ENCODE measurements around the gene SLC15A5.

The SLC15A5 gene

DNA sequence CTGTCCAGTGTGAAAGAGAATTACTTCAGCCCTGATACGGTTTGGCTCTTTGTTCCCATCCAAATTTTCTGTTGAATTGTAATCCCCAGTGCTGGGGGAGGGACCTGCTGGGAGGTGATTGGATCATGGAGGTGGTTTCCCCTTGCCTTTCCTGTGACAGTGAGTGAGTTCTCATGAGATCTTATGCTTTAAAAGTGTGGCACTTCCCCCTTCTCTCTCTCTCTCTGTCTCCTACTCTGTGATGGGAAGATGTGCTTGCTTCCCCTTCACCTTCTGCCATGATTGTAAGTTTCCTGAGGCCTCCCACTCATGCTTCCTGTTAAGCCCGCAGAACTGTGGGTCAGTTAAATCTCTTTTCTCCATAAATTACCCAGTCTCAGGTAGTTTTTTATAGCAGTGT, 5.5 kb upstream of the SLC15A5 start:
- Histone ChIP-seq H2AK5ac (ENCODE audit: low read length) (no peak overlapping the region), H3K79me1 (ENCODE audit: low read length) (no peaks in the 10 kb centered on the region), H4K8ac (ENCODE audit: low read depth, low read length) (no peak overlapping the region), H3K18ac (ENCODE audit: low read length) (no peak overlapping the region), H2AFZ (ENCODE audit: insufficient read depth, low read length, poor library complexity) (no peak overlapping the region), H3K4ac (ENCODE audit: low read depth, low read length) (no peak overlapping the region), H3K79me2 (ENCODE audit: control insufficient read depth, insufficient read depth, low read length, poor library complexity) (no peaks in the 10 kb centered on the region), H3K14ac (ENCODE audit: low read length) (no peak overlapping the region), H3K9me3 (ENCODE audit: insufficient read depth, low read depth, low read length) (no peaks in the 10 kb centered on the region), H3K23ac (ENCODE audit: low read length) (no peak overlapping the region), H4K91ac (ENCODE audit: low read depth, low read length) (no peak overlapping the region), H3K36me3 (ENCODE audit: control insufficient read depth in 1 of 2, insufficient read depth in 2 of 2, low read length in 2 of 2) (no peaks in the 10 kb centered on the region), H3K4me1 (ENCODE audit: control insufficient read depth in 1 of 2, insufficient read depth in 2 of 2, low read length in 2 of 2) (no peaks in the 10 kb centered on the region), H3K27me3 (ENCODE audit: insufficient read depth, low read length) (no peaks in the 10 kb centered on the region), H3K4me3 (ENCODE audit: low read depth, low read length) (no peak overlapping the region), H2BK12ac (ENCODE audit: low read length) (no peak overlapping the region), H2BK120ac (ENCODE audit: insufficient read depth, low read length, poor library complexity) (no peak overlapping the region), H4K12ac (ENCODE audit: low read depth, low read length) (no peak overlapping the region), H2BK5ac (ENCODE audit: low read depth, low read length, poor library complexity) (no peak overlapping the region), H3K9ac (ENCODE audit: low read length) (no peak overlapping the region), H3K4me2 (ENCODE audit: low read length) (no peak overlapping the region), H3K27ac (ENCODE audit: low read depth, low read length) (no peak overlapping the region)
- no CpG with 5 or more reads among the region's 2 CpGs for WGBS (ENCODE audit: extremely low coverage, insufficient coverage, insufficient read length)
- no peak for DNase-seq

DNA sequence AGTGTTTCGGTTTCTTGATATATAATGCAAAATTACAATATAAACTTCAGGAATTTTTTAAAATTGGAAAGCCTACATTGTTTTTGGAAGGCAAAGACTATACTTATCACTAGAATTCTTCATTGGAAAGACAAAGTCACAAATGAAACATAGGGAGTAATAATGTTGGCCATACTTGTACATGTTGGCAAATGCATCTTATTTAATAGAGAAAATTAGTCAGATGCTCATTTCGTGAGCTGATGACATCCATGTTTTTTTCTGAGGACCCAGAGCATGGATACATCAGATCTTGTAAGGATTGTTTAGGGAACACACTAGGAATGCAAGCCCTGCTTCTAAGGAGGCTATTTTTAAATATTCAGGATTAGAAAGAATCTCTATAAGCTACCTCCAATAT, 4.6 kb upstream of the SLC15A5 start:
- Histone ChIP-seq H4K12ac (ENCODE audit: low read depth, low read length) (no peak overlapping the region), H2BK5ac (ENCODE audit: low read depth, low read length, poor library complexity) (no peak overlapping the region), H3K4me2 (ENCODE audit: low read length) (no peak overlapping the region), H3K9me3 (ENCODE audit: insufficient read depth, low read depth, low read length) (no peaks in the 10 kb centered on the region), H2AFZ (ENCODE audit: insufficient read depth, low read length, poor library complexity) (no peak overlapping the region), H3K4ac (ENCODE audit: low read depth, low read length) (no peak overlapping the region), H2BK120ac (ENCODE audit: insufficient read depth, low read length, poor library complexity) (no peak overlapping the region), H2AK5ac (ENCODE audit: low read length) (no peak overlapping the region), H3K27ac (ENCODE audit: low read depth, low read length) (no peak overlapping the region), H3K79me1 (ENCODE audit: low read length) (no peaks in the 10 kb centered on the region), H3K23ac (ENCODE audit: low read length) (no peak overlapping the region), H3K14ac (ENCODE audit: low read length) (no peak overlapping the region), H3K4me3 (ENCODE audit: low read depth, low read length) (no peak overlapping the region), H2BK12ac (ENCODE audit: low read length) (no peak overlapping the region), H3K36me3 (ENCODE audit: control insufficient read depth in 1 of 2, insufficient read depth in 2 of 2, low read length in 2 of 2) (no peaks in the 10 kb centered on the region), H3K18ac (ENCODE audit: low read length) (no peak overlapping the region), H3K79me2 (ENCODE audit: control insufficient read depth, insufficient read depth, low read length, poor library complexity) (no peaks in the 10 kb centered on the region), H3K27me3 (ENCODE audit: insufficient read depth, low read length) (no peaks in the 10 kb centered on the region), H4K91ac (ENCODE audit: low read depth, low read length) (no peak overlapping the region), H4K8ac (ENCODE audit: low read depth, low read length) (no peak overlapping the region), H3K9ac (ENCODE audit: low read length) (no peak overlapping the region), H3K4me1 (ENCODE audit: control insufficient read depth in 1 of 2, insufficient read depth in 2 of 2, low read length in 2 of 2) (no peaks in the 10 kb centered on the region)
- no peak for DNase-seq
- no CpG with 5 or more reads among the region's 2 CpGs for WGBS (ENCODE audit: extremely low coverage, insufficient coverage, insufficient read length)

DNA sequence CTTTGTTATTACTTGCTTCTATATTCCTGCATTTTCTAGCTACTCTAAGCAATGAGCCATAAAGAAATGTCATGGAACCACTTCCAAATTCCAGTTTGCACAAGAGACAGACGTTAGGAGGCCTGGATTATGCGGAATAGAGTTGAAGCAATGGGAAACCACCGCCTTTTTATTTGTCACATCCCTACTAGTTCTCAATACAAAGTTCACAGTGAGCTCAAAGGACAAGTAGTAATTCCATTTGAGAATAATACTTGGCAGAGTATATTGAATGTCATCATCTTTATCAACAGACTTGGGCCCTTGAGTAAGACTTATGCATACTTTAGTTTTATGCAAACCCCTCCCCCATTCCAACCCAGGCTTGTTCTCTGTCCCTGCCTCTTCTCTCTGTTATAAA, 3.7 kb upstream of the SLC15A5 start:
- H2BK12ac ChIP-seq (ENCODE audit: low read length): no peak overlapping the region
- no peaks in the 10 kb centered on the region for H3K9me3 ChIP-seq (ENCODE audit: insufficient read depth, low read depth, low read length)
- H3K27ac ChIP-seq (ENCODE audit: low read depth, low read length): no peak overlapping the region
- H4K91ac ChIP-seq (ENCODE audit: low read depth, low read length): no peak overlapping the region
- H3K14ac ChIP-seq (ENCODE audit: low read length): no peak overlapping the region
- no peak overlapping the region for H3K4me3 ChIP-seq (ENCODE audit: low read depth, low read length)
- no CpG with 5 or more reads among the region's 3 CpGs for WGBS (ENCODE audit: extremely low coverage, insufficient coverage, insufficient read length)
- no peak overlapping the region for H3K4me2 ChIP-seq (ENCODE audit: low read length)
- H3K79me2 ChIP-seq (ENCODE audit: control insufficient read depth, insufficient read depth, low read length, poor library complexity): no peaks in the 10 kb centered on the region
- H2AFZ ChIP-seq (ENCODE audit: insufficient read depth, low read length, poor library complexity): no peak overlapping the region
- H2BK5ac ChIP-seq (ENCODE audit: low read depth, low read length, poor library complexity): no peak overlapping the region
- H3K36me3 ChIP-seq (ENCODE audit: control insufficient read depth in 1 of 2, insufficient read depth in 2 of 2, low read length in 2 of 2): no peaks in the 10 kb centered on the region
- H4K12ac ChIP-seq (ENCODE audit: low read depth, low read length): no peak overlapping the region
- H3K4me1 ChIP-seq (ENCODE audit: control insufficient read depth in 1 of 2, insufficient read depth in 2 of 2, low read length in 2 of 2): no peaks in the 10 kb centered on the region
- no peak overlapping the region for H3K9ac ChIP-seq (ENCODE audit: low read length)
- H3K79me1 ChIP-seq (ENCODE audit: low read length): no peaks in the 10 kb centered on the region
- H3K4ac ChIP-seq (ENCODE audit: low read depth, low read length): no peak overlapping the region
- no peak overlapping the region for H3K18ac ChIP-seq (ENCODE audit: low read length)
- H2AK5ac ChIP-seq (ENCODE audit: low read length): no peak overlapping the region
- peak; percentile 15 to 42 for DNase-seq
- H3K27me3 ChIP-seq (ENCODE audit: insufficient read depth, low read length): no peaks in the 10 kb centered on the region
- H3K23ac ChIP-seq (ENCODE audit: low read length): no peak overlapping the region
- H2BK120ac ChIP-seq (ENCODE audit: insufficient read depth, low read length, poor library complexity): no peak overlapping the region
- no peak overlapping the region for H4K8ac ChIP-seq (ENCODE audit: low read depth, low read length)

DNA sequence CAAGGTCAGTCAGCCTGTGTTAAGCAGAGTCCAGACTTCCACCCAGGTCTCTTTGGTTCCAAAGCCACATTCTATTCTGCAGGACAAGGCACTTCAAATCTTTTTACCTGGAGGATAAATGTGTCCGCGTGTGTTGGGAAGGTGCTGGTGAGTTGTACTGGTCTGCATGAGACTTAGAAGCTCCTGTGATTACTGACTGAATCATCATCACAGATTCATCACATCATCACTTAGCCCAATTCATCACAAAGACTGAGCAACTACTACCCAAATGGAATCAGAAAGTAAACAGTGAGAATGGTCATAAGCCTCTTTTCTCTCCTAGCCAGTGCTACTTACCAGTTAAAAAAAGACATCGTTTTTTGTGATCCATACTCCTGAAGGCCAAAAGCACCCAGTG, 5.3 kb downstream of the SLC15A5 start:
- H3K27ac ChIP-seq (ENCODE audit: low read depth, low read length): no peak overlapping the region
- no peak overlapping the region for H4K12ac ChIP-seq (ENCODE audit: low read depth, low read length)
- no peaks in the 10 kb centered on the region for H3K79me2 ChIP-seq (ENCODE audit: control insufficient read depth, insufficient read depth, low read length, poor library complexity)
- H2BK12ac ChIP-seq (ENCODE audit: low read length): no peak overlapping the region
- no peaks in the 10 kb centered on the region for H3K36me3 ChIP-seq (ENCODE audit: control insufficient read depth in 1 of 2, insufficient read depth in 2 of 2, low read length in 2 of 2)
- H3K23ac ChIP-seq (ENCODE audit: low read length): no peak overlapping the region
- H3K4me3 ChIP-seq (ENCODE audit: low read depth, low read length): no peak overlapping the region
- H3K14ac ChIP-seq (ENCODE audit: low read length): no peak overlapping the region
- no peak overlapping the region for H4K8ac ChIP-seq (ENCODE audit: low read depth, low read length)
- no peak overlapping the region for H3K4ac ChIP-seq (ENCODE audit: low read depth, low read length)
- no CpG with 5 or more reads among the region's 3 CpGs for WGBS (ENCODE audit: extremely low coverage, insufficient coverage, insufficient read length)
- H3K9ac ChIP-seq (ENCODE audit: low read length): no peak overlapping the region
- H3K4me2 ChIP-seq (ENCODE audit: low read length): no peak overlapping the region
- no peak overlapping the region for H2BK120ac ChIP-seq (ENCODE audit: insufficient read depth, low read length, poor library complexity)
- H3K18ac ChIP-seq (ENCODE audit: low read length): no peak overlapping the region
- H4K91ac ChIP-seq (ENCODE audit: low read depth, low read length): no peak overlapping the region
- no peak for DNase-seq
- no peak overlapping the region for H2BK5ac ChIP-seq (ENCODE audit: low read depth, low read length, poor library complexity)
- no peak overlapping the region for H2AK5ac ChIP-seq (ENCODE audit: low read length)
- H3K4me1 ChIP-seq (ENCODE audit: control insufficient read depth in 1 of 2, insufficient read depth in 2 of 2, low read length in 2 of 2): no peaks in the 10 kb centered on the region
- no peak overlapping the region for H2AFZ ChIP-seq (ENCODE audit: insufficient read depth, low read length, poor library complexity)
- no peaks in the 10 kb centered on the region for H3K79me1 ChIP-seq (ENCODE audit: low read length)
- no peaks in the 10 kb centered on the region for H3K9me3 ChIP-seq (ENCODE audit: insufficient read depth, low read depth, low read length)
- no peaks in the 10 kb centered on the region for H3K27me3 ChIP-seq (ENCODE audit: insufficient read depth, low read length)

Measured in trophoblast cell (in vitro differentiated cells and primary cell).